ENCODE data around the gene TRAPPC5. TPM values are rescaled to one million over a fixed set of nuclear protein-coding genes. Genes with fewer than 3 reads are reported as not detected.

TRAPPC5 gene
- total RNA-seq, 1 donor from 2014 or later, result 158 TPM

- H3K4me3 ChIP-seq (ENCODE audit: low read depth, low read length), result no peak overlapping the region
- TF ChIP-seq CTCF (conservative IDR thresholded peaks at IDR 0.05; ENCODE audit: low read depth, low read length), result no peak
- DNase-seq (ENCODE audit: low read depth), result no peak
Observed at GRCh38 chr19:7676376-7676775, 4.3 kb upstream of the TRAPPC5 start.

GRCh38 chr19:7676854-7677253 lies 3.8 kb upstream of the TRAPPC5 start, which contains the start of gene MCEMP1:
TSS of gene MCEMP1 (plus strand) at chr19:7677090. CDS start at chr19:7677121, 31 bp downstream.
- no peak for DNase-seq (ENCODE audit: low read depth)
- TF ChIP-seq CTCF (conservative IDR thresholded peaks at IDR 0.05; ENCODE audit: low read depth, low read length), result no peak

GRCh38 chr19:7677669-7678311 lies 2.8 kb upstream of the TRAPPC5 start:
- DNase-seq (ENCODE audit: low read depth), result no peak
- H3K4me3 ChIP-seq (ENCODE audit: low read depth, low read length), result no peak overlapping the region
- TF ChIP-seq CTCF (conservative IDR thresholded peaks at IDR 0.05; ENCODE audit: low read depth, low read length), result no peak

More at GRCh38 chr19:7676854-7677253, 3.8 kb upstream of the TRAPPC5 start, which contains the start of gene MCEMP1:
- no peak within 1 kb of the TSS for H3K4me3 ChIP-seq (ENCODE audit: low read depth, low read length)

GRCh38 chr19:7678971-7679751 lies 1.5 kb upstream of the TRAPPC5 start:
- no peak for DNase-seq (ENCODE audit: low read depth)
- no peak overlapping the region for H3K4me3 ChIP-seq (ENCODE audit: low read depth, low read length)
- peak; percentile 14 for TF ChIP-seq CTCF (conservative IDR thresholded peaks at IDR 0.05; ENCODE audit: low read depth, low read length)

GRCh38 chr19:7679771-7680605 lies 645 bp upstream of the TRAPPC5 start:
- no peak for TF ChIP-seq CTCF (conservative IDR thresholded peaks at IDR 0.05; ENCODE audit: low read depth, low read length)

GRCh38 chr19:7681340-7682174 lies 924 bp downstream of the TRAPPC5 start:
- DNase-seq (ENCODE audit: low read depth), result no peak
- peak overlapping the region; percentile 100 for H3K4me3 ChIP-seq (ENCODE audit: low read depth, low read length)
- peak; percentile 71 for TF ChIP-seq CTCF (conservative IDR thresholded peaks at IDR 0.05; ENCODE audit: low read depth, low read length)

More at GRCh38 chr19:7679771-7680605, 645 bp upstream of the TRAPPC5 start:
- H3K4me3 ChIP-seq (ENCODE audit: low read depth, low read length), result peak overlapping the region; percentile 100
- DNase-seq (ENCODE audit: low read depth), result no peak
